HG02763 (cell line): ENCODE measurements around the gene TECPR2.
"Not testable (repeated sequence)": the region's sequence is repeated elsewhere in the genome, so short reads cannot be mapped to it uniquely, and the experiment has no call there.

Experiments
- ATAC-seq: cut with Tn5 transposase; IDR thresholded peaks from one replicate; pipeline ENCODE4 v1.9.1; 2021; ENCODE audit warnings: mild to moderate bottlenecking, moderate library complexity; ENCODE audit not compliant: unreplicated experiment

Gene TECPR2

GRCh38 chr14:102362545-102363181, at the start of gene TECPR2, which contains the start of gene CINP:
Gene TECPR2 (plus strand): TSS chr14:102362941. CDS start chr14:102376722, 13,781 bp downstream.
Gene CINP (minus strand): TSS chr14:102362890. CDS start chr14:102362851, 39 bp downstream.
- ATAC-seq, result peak; percentile 87

- ATAC-seq, result peak; percentile 50
These were observed 48.3 kb upstream of the TECPR2 start for GRCh38 chr14:102314242-102315011.

GRCh38 chr14:102315121-102315520, 47.6 kb upstream of the TECPR2 start:
- no peak for ATAC-seq

- ATAC-seq, result no peak
These were observed 46.4 kb upstream of the TECPR2 start for GRCh38 chr14:102316338-102316742.

- ATAC-seq, result peak; percentile 62
These were observed 45.8 kb upstream of the TECPR2 start for GRCh38 chr14:102316743-102317563.

GRCh38 chr14:102317564-102318248, 45.0 kb upstream of the TECPR2 start:
- ATAC-seq, result no peak

- ATAC-seq, result no peak
These were observed 43.9 kb upstream of the TECPR2 start for GRCh38 chr14:102318781-102319276.

- ATAC-seq, result peak; percentile 60
These were observed 43.2 kb upstream of the TECPR2 start, which contains the start of gene ZNF839 for GRCh38 chr14:102319351-102320032. Gene ZNF839 (plus strand): TSS chr14:102319746. CDS start chr14:102319766, 20 bp downstream.

- ATAC-seq, result peak; percentile 10
These were observed 42.6 kb upstream of the TECPR2 start for GRCh38 chr14:102320033-102320660.

GRCh38 chr14:102320671-102321455, 41.9 kb upstream of the TECPR2 start:
- no peak for ATAC-seq

GRCh38 chr14:102321456-102322422, 41.0 kb upstream of the TECPR2 start:
- no peak for ATAC-seq

- no peak for ATAC-seq
These were observed 39.6 kb upstream of the TECPR2 start for GRCh38 chr14:102323102-102323501.

GRCh38 chr14:102325791-102326345, 36.9 kb upstream of the TECPR2 start:
- no peak for ATAC-seq

GRCh38 chr14:102326583-102326982, 36.2 kb upstream of the TECPR2 start:
- no peak for ATAC-seq

GRCh38 chr14:102329381-102329780, 33.4 kb upstream of the TECPR2 start:
- not testable (repeated sequence) for ATAC-seq

- ATAC-seq, result no peak
These were observed 31.9 kb upstream of the TECPR2 start for GRCh38 chr14:102330806-102331205.

- no peak for ATAC-seq
These were observed 29.4 kb upstream of the TECPR2 start for GRCh38 chr14:102333390-102333789.
